Breast epithelium (tissue), 3 donors: ENCODE measurements around the gene VAMP1.

Source experiments
- POLR2AphosphoS5 ChIP-seq, 3 donors: sonication (generic); formaldehyde crosslinking; IDR thresholded peaks; one replicate each; pipeline ENCODE4 v1.6.1; 2017; ENCODE audit warnings: antibody characterized with exemption in 3 of 3
- TF ChIP-seq, protein P1 (sequence below), 3 donors: fragments of 450-650 bp; IDR thresholded peaks; one replicate each; pipeline ENCODE4 v1.5.1; 2016 to 2017; ENCODE audit warnings: antibody characterized with exemption in 3 of 3, mild to moderate bottlenecking in 3 of 3, moderate library complexity in 3 of 3

- TF ChIP-seq, protein P1, sequence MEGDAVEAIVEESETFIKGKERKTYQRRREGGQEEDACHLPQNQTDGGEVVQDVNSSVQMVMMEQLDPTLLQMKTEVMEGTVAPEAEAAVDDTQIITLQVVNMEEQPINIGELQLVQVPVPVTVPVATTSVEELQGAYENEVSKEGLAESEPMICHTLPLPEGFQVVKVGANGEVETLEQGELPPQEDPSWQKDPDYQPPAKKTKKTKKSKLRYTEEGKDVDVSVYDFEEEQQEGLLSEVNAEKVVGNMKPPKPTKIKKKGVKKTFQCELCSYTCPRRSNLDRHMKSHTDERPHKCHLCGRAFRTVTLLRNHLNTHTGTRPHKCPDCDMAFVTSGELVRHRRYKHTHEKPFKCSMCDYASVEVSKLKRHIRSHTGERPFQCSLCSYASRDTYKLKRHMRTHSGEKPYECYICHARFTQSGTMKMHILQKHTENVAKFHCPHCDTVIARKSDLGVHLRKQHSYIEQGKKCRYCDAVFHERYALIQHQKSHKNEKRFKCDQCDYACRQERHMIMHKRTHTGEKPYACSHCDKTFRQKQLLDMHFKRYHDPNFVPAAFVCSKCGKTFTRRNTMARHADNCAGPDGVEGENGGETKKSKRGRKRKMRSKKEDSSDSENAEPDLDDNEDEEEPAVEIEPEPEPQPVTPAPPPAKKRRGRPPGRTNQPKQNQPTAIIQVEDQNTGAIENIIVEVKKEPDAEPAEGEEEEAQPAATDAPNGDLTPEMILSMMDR (IDR thresholded peaks at IDR 0.05), result no peak
- no peak for TF ChIP-seq POLR2AphosphoS5 (IDR thresholded peaks at IDR 0.05)
These were observed 17.4 kb downstream of the VAMP1 start for GRCh38 chr12:6452944-6453630.
